HG03558 (cell line): ENCODE data around the gene MYOF.
A peak's percentile ranks its signal among the peaks of the same experiment; 100 is the strongest.

ENCODE experiments used
- ATAC-seq: cut with Tn5 transposase; IDR thresholded peaks from one replicate; pipeline ENCODE4 v1.9.1; 2021; ENCODE audit warnings: moderate number of reproducible peaks; ENCODE audit not compliant: unreplicated experiment; ENCODE audit errors: extremely low read depth

Gene MYOF

GRCh38 chr10:93271347-93271746 is 210.8 kb downstream of the MYOF start:
- no peak for ATAC-seq

DNA sequence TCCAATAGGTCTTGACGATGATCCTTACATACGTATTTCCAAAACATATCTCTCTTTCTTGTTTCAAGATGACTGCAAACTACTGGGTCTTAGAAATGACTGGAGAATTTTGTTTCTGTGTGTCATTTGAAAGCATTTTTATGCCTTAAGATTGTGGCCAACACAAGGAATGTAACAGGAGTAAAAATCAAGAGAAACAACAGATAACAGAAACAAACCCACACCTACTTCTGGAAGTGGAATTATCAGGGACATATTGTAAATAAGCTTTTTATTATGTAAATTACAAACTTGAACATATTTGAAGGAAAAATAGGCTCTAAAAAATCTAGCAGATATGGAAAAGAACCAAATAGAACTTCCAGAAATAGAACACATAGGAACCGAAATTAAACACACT is 212.9 kb downstream of the MYOF start:
- no peak for ATAC-seq

- no peak for ATAC-seq
Measured at GRCh38 chr10:93268021-93268420, 214.1 kb downstream of the MYOF start.

- ATAC-seq = peak; percentile 98
Measured at GRCh38 chr10:93267521-93267920, 214.6 kb downstream of the MYOF start.

GRCh38 chr10:93266858-93267257 is 215.3 kb downstream of the MYOF start:
- ATAC-seq = no peak

DNA sequence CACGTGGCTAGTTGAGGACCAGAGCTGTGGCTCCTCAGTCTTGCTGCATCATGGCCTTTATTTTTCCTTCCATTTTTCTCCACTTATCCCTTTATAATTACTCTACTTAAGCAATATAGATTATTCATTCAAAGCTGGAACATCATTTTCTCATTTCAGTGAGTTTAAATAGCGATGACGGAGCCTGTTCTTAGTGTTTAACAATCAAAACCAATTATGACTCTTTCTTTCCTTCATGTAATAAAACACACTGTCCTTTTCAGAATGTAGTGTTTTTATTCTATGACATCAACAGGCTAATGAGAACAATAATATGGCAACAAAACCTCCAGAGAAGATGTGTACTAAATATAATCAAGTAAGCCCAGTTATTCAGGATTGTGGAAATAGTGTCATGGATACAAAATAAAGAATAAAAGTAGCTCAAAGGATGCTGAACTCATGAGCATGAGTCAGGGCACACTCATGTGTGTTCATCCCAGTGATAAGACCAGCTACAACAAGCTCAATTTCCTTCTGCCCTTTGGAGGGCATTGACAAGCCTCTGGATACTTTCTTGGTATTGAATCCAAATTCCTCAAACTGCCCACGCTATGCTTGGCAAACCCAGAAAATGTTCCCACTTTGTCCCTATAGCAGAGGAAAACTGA is 220.0 kb downstream of the MYOF start:
- ATAC-seq = no peak

GRCh38 chr10:93261089-93261488 is 221.0 kb downstream of the MYOF start:
- ATAC-seq = no peak

GRCh38 chr10:93259126-93259525 is 223.0 kb downstream of the MYOF start:
- no peak for ATAC-seq
